H1 (cell line): ENCODE results near the gene JMJD1C.

Experiments
- BCL11A ChIP-seq, 2 experiments: IDR thresholded peaks; one replicate each; pipeline ENCODE4 v1.6.1; 2011; ENCODE audit warnings: low read depth in 2 of 2, low read length in 2 of 2, mild to moderate bottlenecking in 2 of 2
- CTCF ChIP-seq, 3 experiments: IDR thresholded peaks; 1 replicate in 2 of 3; 2 replicates in 1 of 3; pipeline versions ENCODE4 v1.5.1 to v1.6.1; 2011; ENCODE audit warnings: low read length in 3 of 3, mild to moderate bottlenecking in 3 of 3, inconsistent platforms in 2 of 3, low read depth in 1 of 3, moderate library complexity in 1 of 3; ENCODE audit not compliant: insufficient read depth in 1 of 3; ENCODE audit errors: control extremely low read depth in 1 of 3
- POLR2AphosphoS5 ChIP-seq: IDR thresholded peaks from 2 replicates; pipeline ENCODE4 v1.6.1; 2011; ENCODE audit warnings: low read depth, low read length
- SUZ12 ChIP-seq: fragments of 200-600 bp; sonication (generic); IDR thresholded peaks from 2 replicates; pipeline ENCODE4 v1.6.1; 2012; ENCODE audit warnings: mild to moderate bottlenecking, inconsistent platforms, low read length, moderate library complexity, mixed read lengths
- TEAD4 ChIP-seq: IDR thresholded peaks from 2 replicates; pipeline ENCODE4 v1.6.1; 2012; ENCODE audit warnings: low read depth, low read length, inconsistent platforms, mixed read lengths
- TF ChIP-seq, protein P1 (sequence below): IDR thresholded peaks from 2 replicates; pipeline ENCODE4 v1.6.1; 2011; ENCODE audit warnings: low read length, improper control_type of control experiment

- TF ChIP-seq TEAD4 (no peak), CTCF (IDR thresholded peaks at IDR 0.05; ENCODE audit: control extremely low read depth in 1 of 3, insufficient read depth in 1 of 3, low read depth in 1 of 3, low read length in 3 of 3) (no peak), BCL11A (IDR thresholded peaks at IDR 0.05; ENCODE audit: low read depth in 2 of 2, low read length in 2 of 2) (no peak), POLR2AphosphoS5 (no peak), SUZ12 (no peak)
- TF ChIP-seq, protein P1, sequence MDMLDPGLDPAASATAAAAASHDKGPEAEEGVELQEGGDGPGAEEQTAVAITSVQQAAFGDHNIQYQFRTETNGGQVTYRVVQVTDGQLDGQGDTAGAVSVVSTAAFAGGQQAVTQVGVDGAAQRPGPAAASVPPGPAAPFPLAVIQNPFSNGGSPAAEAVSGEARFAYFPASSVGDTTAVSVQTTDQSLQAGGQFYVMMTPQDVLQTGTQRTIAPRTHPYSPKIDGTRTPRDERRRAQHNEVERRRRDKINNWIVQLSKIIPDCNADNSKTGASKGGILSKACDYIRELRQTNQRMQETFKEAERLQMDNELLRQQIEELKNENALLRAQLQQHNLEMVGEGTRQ, result no peak
Observed at GRCh38 chr10:63199716-63200115, 266.1 kb downstream of the JMJD1C start.
